ENCODE measurements around the gene PTPRU.

DNA sequence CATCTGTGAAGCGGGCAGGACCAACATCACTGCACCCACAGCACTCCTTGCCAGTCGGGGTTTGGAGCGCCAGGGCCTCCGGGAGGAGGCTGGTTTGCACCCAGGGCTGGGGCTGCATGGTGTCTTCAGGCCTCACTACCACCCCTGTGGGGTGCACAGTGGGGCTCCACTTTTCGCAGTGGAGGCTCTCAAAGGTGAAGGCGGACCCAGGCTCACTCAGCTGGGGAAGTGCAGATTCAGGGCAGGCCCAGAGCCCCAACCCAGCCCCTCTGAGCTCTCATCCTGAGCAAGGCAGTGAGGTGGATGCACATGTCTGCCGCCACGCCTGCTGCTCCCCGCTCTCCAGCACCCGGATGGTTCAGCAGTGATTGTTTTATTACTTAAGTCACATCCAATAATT is 125.8 kb downstream of the PTPRU start:
- TF ChIP-seq, protein P1, sequence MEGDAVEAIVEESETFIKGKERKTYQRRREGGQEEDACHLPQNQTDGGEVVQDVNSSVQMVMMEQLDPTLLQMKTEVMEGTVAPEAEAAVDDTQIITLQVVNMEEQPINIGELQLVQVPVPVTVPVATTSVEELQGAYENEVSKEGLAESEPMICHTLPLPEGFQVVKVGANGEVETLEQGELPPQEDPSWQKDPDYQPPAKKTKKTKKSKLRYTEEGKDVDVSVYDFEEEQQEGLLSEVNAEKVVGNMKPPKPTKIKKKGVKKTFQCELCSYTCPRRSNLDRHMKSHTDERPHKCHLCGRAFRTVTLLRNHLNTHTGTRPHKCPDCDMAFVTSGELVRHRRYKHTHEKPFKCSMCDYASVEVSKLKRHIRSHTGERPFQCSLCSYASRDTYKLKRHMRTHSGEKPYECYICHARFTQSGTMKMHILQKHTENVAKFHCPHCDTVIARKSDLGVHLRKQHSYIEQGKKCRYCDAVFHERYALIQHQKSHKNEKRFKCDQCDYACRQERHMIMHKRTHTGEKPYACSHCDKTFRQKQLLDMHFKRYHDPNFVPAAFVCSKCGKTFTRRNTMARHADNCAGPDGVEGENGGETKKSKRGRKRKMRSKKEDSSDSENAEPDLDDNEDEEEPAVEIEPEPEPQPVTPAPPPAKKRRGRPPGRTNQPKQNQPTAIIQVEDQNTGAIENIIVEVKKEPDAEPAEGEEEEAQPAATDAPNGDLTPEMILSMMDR (conservative IDR thresholded peaks at IDR 0.05; ENCODE audit: low read depth, low read length), result no peak
- TF ChIP-seq EZH2 (IDR thresholded peaks at IDR 0.05; ENCODE audit: borderline replicate concordance, low read depth, low read length, poor library complexity, severe bottlenecking), result no peak

Data from A673 (cell line).